GM23338 (cell line): ENCODE data around the gene FRK. TPM values are rescaled to one million over a fixed set of nuclear protein-coding genes. Genes with fewer than 3 reads are reported as not detected.

Experiments
- ATAC-seq: fragments of 200-7000 bp; cut with Tn5 transposase; 3 replicates; pipeline ENCODE4 v1.9.1; 2020
- DNase-seq: peaks from one replicate; pipeline ENCODE4 v3.0.0-alpha.2; 2015; ENCODE audit warnings: low spot score
- H2AFZ ChIP-seq: fragments of 200-600 bp; sonication (generic); 2 replicates; pipeline ENCODE4 v1.8.0; 2016; ENCODE audit warnings: antibody characterized with exemption, mild to moderate bottlenecking, moderate library complexity
- H3F3A ChIP-seq: fragments of 200-600 bp; sonication (generic); replicated peaks from 2 replicates; pipeline ENCODE4 v1.8.0; 2017; ENCODE audit warnings: antibody characterized with exemption, mixed run types, low read depth
- H3K27ac ChIP-seq: fragments of 200-600 bp; sonication (generic); 2 replicates; pipeline ENCODE4 v1.6.1; 2016; ENCODE audit warnings: low read depth
- H3K27me3 ChIP-seq: fragments of 200-600 bp; sonication (generic); 2 replicates; pipeline ENCODE4 v1.8.0; 2016; ENCODE audit warnings: mild to moderate bottlenecking, mixed run types, moderate library complexity; ENCODE audit not compliant: insufficient read depth
- H3K36me3 ChIP-seq: fragments of 200-600 bp; sonication (generic); 2 replicates; pipeline ENCODE4 v1.8.0; 2016; ENCODE audit warnings: mild to moderate bottlenecking; ENCODE audit not compliant: insufficient read depth
- H3K4me1 ChIP-seq: fragments of 200-600 bp; sonication (generic); 2 replicates; pipeline ENCODE4 v1.8.0; 2016; ENCODE audit warnings: mild to moderate bottlenecking, moderate library complexity; ENCODE audit not compliant: insufficient read depth
- H3K4me2 ChIP-seq: fragments of 200-600 bp; sonication (generic); 2 replicates; pipeline ENCODE4 v1.7.1; 2017; ENCODE audit warnings: mixed run types
- H3K4me3 ChIP-seq: fragments of 200-600 bp; sonication (generic); 2 replicates; pipeline ENCODE4 v1.6.1; 2016; ENCODE audit warnings: mixed run types
- H3K79me2 ChIP-seq: fragments of 200-600 bp; sonication (generic); replicated peaks from 2 replicates; pipeline ENCODE4 v1.8.0; 2017; ENCODE audit warnings: mild to moderate bottlenecking; ENCODE audit not compliant: insufficient read depth
- H3K9me2 ChIP-seq: fragments of 200-600 bp; sonication (generic); 2 replicates; pipeline ENCODE4 v1.8.0; 2017; ENCODE audit not compliant: insufficient read depth
- H4K20me1 ChIP-seq: fragments of 200-600 bp; sonication (generic); replicated peaks from 2 replicates; pipeline ENCODE4 v1.8.0; 2017; ENCODE audit warnings: mild to moderate bottlenecking; ENCODE audit not compliant: insufficient read depth
- H3K27ac Mint-ChIP-seq: 2 replicates; pipeline ENCODE4 v1.8.0; 2020; ENCODE audit warnings: inconsistent platforms, mild to moderate bottlenecking, moderate library complexity, mixed read lengths
- H3K27me3 Mint-ChIP-seq: 3 replicates; pipeline ENCODE4 v1.8.0; 2022; ENCODE audit warnings: low read depth, mild to moderate bottlenecking, moderate library complexity, mixed read lengths, inconsistent platforms; ENCODE audit not compliant: insufficient read depth, poor library complexity
- H3K36me3 Mint-ChIP-seq: 3 replicates; pipeline ENCODE4 v1.8.0; 2021; ENCODE audit warnings: low read depth, mild to moderate bottlenecking, inconsistent platforms, moderate library complexity, mixed read lengths
- H3K4me1 Mint-ChIP-seq: 3 replicates; pipeline ENCODE4 v1.8.0; 2020; ENCODE audit warnings: mild to moderate bottlenecking, inconsistent platforms, mixed read lengths
- H3K4me3 Mint-ChIP-seq: 3 replicates; pipeline ENCODE4 v1.8.0; 2021; ENCODE audit warnings: moderate library complexity, mild to moderate bottlenecking, inconsistent platforms, mixed read lengths
- H3K9me3 Mint-ChIP-seq: 3 replicates; pipeline ENCODE4 v1.8.0; 2020; ENCODE audit warnings: moderate library complexity, mild to moderate bottlenecking, inconsistent platforms, mixed read lengths
- CREB1 ChIP-seq: fragments of 250-450 bp; sonication (Bioruptor Pico); IDR thresholded peaks from 2 replicates; pipeline ENCODE4 v1.5.0; 2020; ENCODE audit warnings: low read depth, mild to moderate bottlenecking, moderate library complexity
- CTCF ChIP-seq, 2 experiments: fragments of 200-600 bp in 1 of 2; sonication (generic) in 1 of 2; conservative IDR thresholded peaks; 2 replicates each; pipeline versions ENCODE4 v1.5.1 to v1.6.1; 2016 to 2017; ENCODE audit warnings: antibody characterized with exemption in 2 of 2, low read depth in 2 of 2, mild to moderate bottlenecking in 2 of 2, moderate library complexity in 1 of 2
- EZH2 ChIP-seq: fragments of 200-600 bp; sonication (generic); IDR thresholded peaks from one replicate; pipeline ENCODE4 v1.8.0; 2017; ENCODE audit warnings: antibody characterized with exemption, mild to moderate bottlenecking, low read depth; ENCODE audit not compliant: unreplicated experiment
- EZH2phosphoT487 ChIP-seq: fragments of 200-600 bp; sonication (generic); IDR thresholded peaks from one replicate; pipeline ENCODE4 v1.8.1; 2018; ENCODE audit warnings: antibody characterized with exemption; ENCODE audit not compliant: unreplicated experiment
- JUNB ChIP-seq: IDR thresholded peaks from one replicate; pipeline ENCODE4 v1.6.1; 2016; ENCODE audit warnings: antibody characterized with exemption; ENCODE audit not compliant: unreplicated experiment
- NANOG ChIP-seq: IDR thresholded peaks from 2 replicates; pipeline ENCODE4 v1.6.1; 2016; ENCODE audit warnings: antibody characterized with exemption, borderline replicate concordance
- ZNF114 ChIP-seq: fragments of 250-450 bp; sonication (Bioruptor Pico); IDR thresholded peaks from 2 replicates; pipeline ENCODE4 v1.5.0; 2020; ENCODE audit warnings: mild to moderate bottlenecking, moderate library complexity
- ZNF331 ChIP-seq: fragments of 250-450 bp; sonication (Bioruptor Pico); IDR thresholded peaks from 2 replicates; pipeline ENCODE4 v1.5.0; 2020; ENCODE audit warnings: low read depth, mild to moderate bottlenecking, moderate library complexity
- ZNF462 ChIP-seq: fragments of 250-450 bp; sonication (Bioruptor Pico); IDR thresholded peaks from 2 replicates; pipeline ENCODE4 v1.5.0; 2020; ENCODE audit warnings: mild to moderate bottlenecking, moderate library complexity
- polyA plus RNA-seq: library from polyadenylated mRNA; unstranded; fragments of >200 nt; fragmentation: Nextera tagmentation; extraction: Ambion mirVana; gene quantifications from 2 replicates; pipeline ENCODE4 v1.2.1, GENCODE V29; 2016
- total RNA-seq: library from RNA; depleted of rRNA; stranded (reverse); fragments of >200 nt; shearing (Covaris generic); gene quantifications from 2 replicates; pipeline ENCODE4 v1.2.3, GENCODE V29; 2014
- TF ChIP-seq, protein P1 (sequence below): IDR thresholded peaks from one replicate; pipeline ENCODE4 v1.6.1; 2018; ENCODE audit warnings: antibody characterized with exemption; ENCODE audit not compliant: unreplicated experiment

FRK gene
- total and polyA plus RNA-seq, 2 experiments from 2014 or later: 0.06 to 0.24 TPM

- TF ChIP-seq EZH2 (no peak), ZNF114 (CRISPR knock-in tag) (no peak), NANOG (no peak), ZNF462 (no peak), CREB1 (no peak), JUNB (no peak)
Observed at GRCh38 chr6:115958958-115959357, 101.7 kb downstream of the FRK start (continued).

DNA sequence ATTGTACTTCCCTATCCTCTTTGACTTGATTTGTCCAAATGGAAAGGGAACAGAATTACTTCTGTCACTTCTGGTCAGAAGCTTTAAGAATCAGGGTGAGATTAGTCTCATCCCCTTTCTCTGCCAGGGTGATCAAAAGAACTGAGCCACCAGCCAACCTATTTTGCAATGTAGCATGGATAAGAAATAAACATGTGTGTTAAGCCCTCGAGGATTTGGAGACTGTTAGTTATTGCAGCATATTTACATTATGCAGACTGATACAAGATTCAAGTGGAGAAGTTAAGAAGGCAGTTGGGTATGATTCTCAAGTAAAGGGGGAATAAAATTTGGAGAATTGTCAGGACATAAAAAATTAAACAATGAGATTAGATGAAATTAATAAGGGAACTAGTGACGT, 106.0 kb downstream of the FRK start:
- Histone ChIP-seq H3K36me3 (no peaks in the 10 kb centered on the region), H2AFZ (no peak overlapping the region), H3K9me2 (0 out of 2 replicates have a peak, but pooled peaks cover 4% of the 10 kb centered on the region), H3K79me2 (no peaks in the 10 kb centered on the region), H3K27me3 (no peaks in the 10 kb centered on the region), H3K4me2 (no peak overlapping the region), H3K4me3 (no peak overlapping the region), H3K27ac (no peak overlapping the region), H3K4me1 (no peaks in the 10 kb centered on the region), H4K20me1 (no peaks in the 10 kb centered on the region), H3F3A (no peaks in the 10 kb centered on the region)
- H3K4me1 Mint-ChIP-seq: peaks cover 3% of the 10 kb centered on the region; the same call in 2 of the 3 replicates
- no peak overlapping the region for H3K4me3 Mint-ChIP-seq
- H3K9me3 Mint-ChIP-seq: peaks cover 6% of the 10 kb centered on the region
- no peak for ATAC-seq
- peaks cover under 1% of the 10 kb centered on the region for H3K27me3 Mint-ChIP-seq
- no peak overlapping the region for H3K27ac Mint-ChIP-seq
- H3K36me3 Mint-ChIP-seq: no peaks in the 10 kb centered on the region
- DNase-seq: no peak
- TF ChIP-seq EZH2phosphoT487 (no peak), CTCF (conservative IDR thresholded peaks at IDR 0.05; ENCODE audit: low read depth in 2 of 2) (no peak), CREB1 (no peak), ZNF331 (CRISPR knock-in tag) (no peak), EZH2 (no peak)
- TF ChIP-seq, protein P1, sequence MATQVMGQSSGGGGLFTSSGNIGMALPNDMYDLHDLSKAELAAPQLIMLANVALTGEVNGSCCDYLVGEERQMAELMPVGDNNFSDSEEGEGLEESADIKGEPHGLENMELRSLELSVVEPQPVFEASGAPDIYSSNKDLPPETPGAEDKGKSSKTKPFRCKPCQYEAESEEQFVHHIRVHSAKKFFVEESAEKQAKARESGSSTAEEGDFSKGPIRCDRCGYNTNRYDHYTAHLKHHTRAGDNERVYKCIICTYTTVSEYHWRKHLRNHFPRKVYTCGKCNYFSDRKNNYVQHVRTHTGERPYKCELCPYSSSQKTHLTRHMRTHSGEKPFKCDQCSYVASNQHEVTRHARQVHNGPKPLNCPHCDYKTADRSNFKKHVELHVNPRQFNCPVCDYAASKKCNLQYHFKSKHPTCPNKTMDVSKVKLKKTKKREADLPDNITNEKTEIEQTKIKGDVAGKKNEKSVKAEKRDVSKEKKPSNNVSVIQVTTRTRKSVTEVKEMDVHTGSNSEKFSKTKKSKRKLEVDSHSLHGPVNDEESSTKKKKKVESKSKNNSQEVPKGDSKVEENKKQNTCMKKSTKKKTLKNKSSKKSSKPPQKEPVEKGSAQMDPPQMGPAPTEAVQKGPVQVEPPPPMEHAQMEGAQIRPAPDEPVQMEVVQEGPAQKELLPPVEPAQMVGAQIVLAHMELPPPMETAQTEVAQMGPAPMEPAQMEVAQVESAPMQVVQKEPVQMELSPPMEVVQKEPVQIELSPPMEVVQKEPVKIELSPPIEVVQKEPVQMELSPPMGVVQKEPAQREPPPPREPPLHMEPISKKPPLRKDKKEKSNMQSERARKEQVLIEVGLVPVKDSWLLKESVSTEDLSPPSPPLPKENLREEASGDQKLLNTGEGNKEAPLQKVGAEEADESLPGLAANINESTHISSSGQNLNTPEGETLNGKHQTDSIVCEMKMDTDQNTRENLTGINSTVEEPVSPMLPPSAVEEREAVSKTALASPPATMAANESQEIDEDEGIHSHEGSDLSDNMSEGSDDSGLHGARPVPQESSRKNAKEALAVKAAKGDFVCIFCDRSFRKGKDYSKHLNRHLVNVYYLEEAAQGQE: no peak
